Skeletal muscle tissue (tissue), 4 donors: ENCODE measurements around the gene SERPINA9. TPM values are rescaled to one million over a fixed set of nuclear protein-coding genes. Genes with fewer than 3 reads are reported as not detected.
"Not testable (repeated sequence)": the region's sequence is repeated elsewhere in the genome, so short reads cannot be mapped to it uniquely, and the experiment has no call there.

Source experiments
- H3K27ac ChIP-seq: one replicate; pipeline ENCODE4 v1.7.0; 2013; ENCODE audit warnings: mild to moderate bottlenecking, low read depth, low read length, inconsistent platforms
- H3K27me3 ChIP-seq, 3 donors: one replicate each; pipeline ENCODE4 v1.7.0; 2013; ENCODE audit warnings: low read length in 3 of 3; ENCODE audit not compliant: control insufficient read depth in 3 of 3, insufficient read depth in 3 of 3
- H3K36me3 ChIP-seq, 3 donors: one replicate each; pipeline ENCODE4 v1.7.0; 2013; ENCODE audit warnings: low read length in 3 of 3; ENCODE audit not compliant: control insufficient read depth in 3 of 3, insufficient read depth in 3 of 3
- H3K4me1 ChIP-seq, 3 donors: one replicate each; pipeline ENCODE4 v1.7.0; 2013; ENCODE audit warnings: low read length in 3 of 3, mild to moderate bottlenecking in 3 of 3; ENCODE audit not compliant: control insufficient read depth in 3 of 3, insufficient read depth in 3 of 3
- H3K4me3 ChIP-seq, 3 donors: one replicate each; pipeline ENCODE4 v1.7.0; 2013; ENCODE audit warnings: low read length in 3 of 3
- H3K9ac ChIP-seq, 3 donors: one replicate each; pipeline ENCODE4 v1.7.0; 2013; ENCODE audit warnings: low read length in 3 of 3, mild to moderate bottlenecking in 3 of 3, moderate library complexity in 2 of 3, low read depth in 1 of 3
- H3K9me3 ChIP-seq, 3 donors: one replicate each; pipeline ENCODE4 v1.7.0; 2013; ENCODE audit warnings: low read length in 3 of 3; ENCODE audit not compliant: control insufficient read depth in 3 of 3
- total RNA-seq: library from RNA; depleted of rRNA; stranded (reverse); fragments of >200 nt; gene quantifications from one replicate; pipeline ENCODE4 v1.2.3, GENCODE V29; 2014
- donor health status: Osteomylitis.

SERPINA9 gene
- total RNA-seq, 1 donor from 2014 or later = not detected

GRCh38 chr14:94489336-94489735 is 13.3 kb upstream of the SERPINA9 start:
- Histone ChIP-seq H3K4me3 (no peak overlapping the region), H3K9ac (no peak overlapping the region), H3K27me3 (peaks cover 12 to 51% (median 32%) of the 10 kb centered on the region in 3 donors), H3K36me3 (no peaks in the 10 kb centered on the region), H3K27ac (no peak overlapping the region), H3K9me3 (no peaks in the 10 kb centered on the region), H3K4me1 (peaks cover 0 to 8% (median 8%) of the 10 kb centered on the region in 3 donors)

GRCh38 chr14:94486883-94487282 is 10.9 kb upstream of the SERPINA9 start:
- H3K36me3 ChIP-seq = no peaks in the 10 kb centered on the region
- no peak overlapping the region for H3K4me3 ChIP-seq
- no peaks in the 10 kb centered on the region for H3K9me3 ChIP-seq
- peaks cover 0 to 8% (median 8%) of the 10 kb centered on the region in 3 donors for H3K4me1 ChIP-seq
- no peak overlapping the region for H3K9ac ChIP-seq
- peaks cover 12 to 38% (median 30%) of the 10 kb centered on the region in 3 donors for H3K27me3 ChIP-seq
- no peak overlapping the region for H3K27ac ChIP-seq

GRCh38 chr14:94485944-94486841 is 10.2 kb upstream of the SERPINA9 start:
- H3K27me3 ChIP-seq = peaks cover 12 to 38% (median 30%) of the 10 kb centered on the region in 3 donors
- peak overlapping the region in 1 of 3 donors; percentile 33 for H3K9ac ChIP-seq
- H3K36me3 ChIP-seq = no peaks in the 10 kb centered on the region
- no peaks in the 10 kb centered on the region for H3K9me3 ChIP-seq
- H3K27ac ChIP-seq = no peak overlapping the region
- H3K4me3 ChIP-seq = peak overlapping the region in 1 of 3 donors; percentile 13
- H3K4me1 ChIP-seq = peaks cover 0 to 8% (median 8%) of the 10 kb centered on the region in 3 donors

GRCh38 chr14:94484481-94484880 is 8.5 kb upstream of the SERPINA9 start:
- Histone ChIP-seq H3K4me1 (peaks cover 0 to 8% (median 8%) of the 10 kb centered on the region in 3 donors), H3K9ac (no peak overlapping the region), H3K27me3 (peaks cover 12 to 28% (median 24%) of the 10 kb centered on the region in 3 donors)

DNA sequence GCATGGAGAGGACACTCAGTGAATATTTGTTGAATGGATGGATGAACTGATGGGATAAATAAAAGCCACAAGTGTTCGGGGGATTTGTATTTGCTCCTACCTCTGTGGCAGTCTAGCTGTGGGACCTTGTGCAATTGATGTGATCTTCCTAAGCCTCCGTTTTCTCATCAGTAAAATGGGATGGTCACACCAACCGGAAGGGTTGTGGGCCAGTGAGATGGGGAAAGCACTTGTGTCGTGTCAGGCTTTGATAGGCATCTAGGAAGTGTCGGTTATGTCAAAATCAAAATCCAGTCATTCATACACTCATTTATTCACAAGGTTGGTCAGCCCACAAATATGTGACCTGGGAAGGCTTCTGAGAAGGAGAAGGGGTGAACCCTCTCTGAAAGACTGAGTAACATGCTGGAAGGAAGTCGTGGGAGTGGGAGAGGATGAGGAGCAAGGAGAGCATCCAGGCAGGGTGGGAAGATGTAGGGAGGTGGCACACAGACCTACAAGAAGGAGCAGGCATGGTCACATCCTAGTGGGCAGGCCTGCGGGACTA is 7.8 kb upstream of the SERPINA9 start:
- Histone ChIP-seq H3K36me3 (no peaks in the 10 kb centered on the region), H3K9me3 (peaks cover 3 to 11% (median 3%) of the 10 kb centered on the region in 3 donors), H3K4me1 (peaks cover 0 to 8% (median 8%) of the 10 kb centered on the region in 3 donors), H3K27me3 (peaks cover 12 to 28% (median 22%) of the 10 kb centered on the region in 3 donors), H3K9ac (no peak overlapping the region), H3K4me3 (no peak overlapping the region), H3K27ac (no peak overlapping the region)

More at GRCh38 chr14:94484481-94484880, 8.5 kb upstream of the SERPINA9 start:
- peaks cover 0 to 6% (median 0%) of the 10 kb centered on the region in 3 donors for H3K9me3 ChIP-seq
- no peak overlapping the region for H3K4me3 ChIP-seq
- H3K36me3 ChIP-seq = no peaks in the 10 kb centered on the region
- no peak overlapping the region for H3K27ac ChIP-seq

DNA sequence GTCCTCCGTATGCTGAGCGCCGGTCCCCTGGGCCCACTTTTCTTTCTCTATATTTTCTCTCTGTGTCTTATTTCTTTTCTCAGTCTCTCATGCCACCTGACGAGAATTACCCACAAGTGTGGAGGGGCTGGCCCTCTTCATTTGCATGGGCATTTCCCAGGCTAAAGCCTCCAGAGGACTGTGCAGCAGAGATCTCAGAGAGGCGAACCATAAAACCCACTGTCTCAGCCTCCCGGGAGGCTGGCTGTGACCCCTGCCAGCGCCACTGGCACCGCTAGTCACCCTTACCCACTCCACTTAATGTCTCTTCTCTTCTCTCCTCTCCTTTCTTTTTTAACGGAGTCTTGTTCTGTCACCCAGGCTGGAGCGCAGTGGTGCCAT is 7.1 kb upstream of the SERPINA9 start:
- Histone ChIP-seq H3K9me3 (peaks cover 3 to 12% (median 8%) of the 10 kb centered on the region in 3 donors), H3K27me3 (peaks cover 12 to 28% (median 22%) of the 10 kb centered on the region in 3 donors), H3K4me1 (peaks cover 0 to 8% (median 8%) of the 10 kb centered on the region in 3 donors), H3K9ac (no peak overlapping the region), H3K27ac (no peak overlapping the region), H3K36me3 (no peaks in the 10 kb centered on the region), H3K4me3 (no peak overlapping the region)

DNA sequence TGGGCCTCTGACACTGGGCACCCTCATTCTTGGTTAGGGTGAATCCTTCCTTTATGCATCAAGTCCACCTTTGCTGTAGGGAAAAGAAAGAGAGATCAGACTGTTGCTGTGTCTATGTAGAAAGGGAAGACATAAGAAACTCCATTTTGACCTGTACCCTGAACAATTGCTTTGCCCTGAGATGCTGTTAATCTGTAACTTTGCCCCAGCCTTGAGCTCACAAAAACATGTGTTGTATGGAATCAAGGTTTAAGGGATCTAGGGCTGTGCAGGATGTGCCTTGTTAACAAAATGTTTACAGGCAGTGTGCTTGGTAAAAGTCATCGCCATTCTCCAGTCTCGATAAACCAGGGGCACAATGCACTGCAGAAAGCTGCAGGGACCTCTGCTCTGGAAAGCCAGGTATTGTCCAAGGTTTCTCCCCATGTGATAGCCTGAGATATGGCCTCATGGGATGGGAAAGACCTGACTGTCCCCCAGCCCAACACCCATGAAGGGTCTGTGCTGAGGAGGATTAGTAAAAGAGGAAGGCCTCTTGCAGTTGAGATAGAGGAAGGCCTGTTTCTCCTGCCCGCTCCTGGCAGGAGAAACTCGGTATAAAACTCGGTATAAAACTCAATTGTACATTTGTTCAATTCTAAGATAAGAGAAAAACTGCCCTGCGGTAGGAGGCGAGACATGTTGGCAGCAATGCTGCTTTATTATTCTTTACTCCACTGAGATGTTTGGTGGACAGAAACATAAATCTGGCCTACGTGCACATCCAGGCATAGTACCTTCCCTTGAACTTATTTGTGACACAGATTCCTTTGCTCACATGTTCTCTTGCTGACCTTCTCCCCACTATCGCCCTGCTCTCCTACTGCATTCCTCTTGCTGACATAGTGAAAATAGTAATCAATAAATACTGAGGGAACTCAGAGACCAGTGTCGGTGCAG is 6.4 kb upstream of the SERPINA9 start:
- Histone ChIP-seq H3K27me3 (peaks cover 9 to 25% (median 19%) of the 10 kb centered on the region in 3 donors), H3K9me3 (peaks cover 4 to 12% (median 8%) of the 10 kb centered on the region in 3 donors)
- H3K9ac ChIP-seq, H3K4me3 ChIP-seq, H3K27ac ChIP-seq, H3K36me3 ChIP-seq, H3K4me1 ChIP-seq: not testable (repeated sequence)

GRCh38 chr14:94481468-94482131 is 5.6 kb upstream of the SERPINA9 start:
- Histone ChIP-seq H3K4me1 (peaks cover 0 to 8% (median 6%) of the 10 kb centered on the region in 3 donors), H3K27me3 (peaks cover 4 to 17% (median 11%) of the 10 kb centered on the region in 3 donors), H3K9ac (no peak overlapping the region)

GRCh38 chr14:94480809-94481208 is 4.8 kb upstream of the SERPINA9 start:
- Histone ChIP-seq H3K27ac (no peak overlapping the region), H3K4me1 (no peaks in the 10 kb centered on the region), H3K4me3 (no peak overlapping the region), H3K36me3 (no peaks in the 10 kb centered on the region), H3K9me3 (peaks cover 8 to 12% (median 11%) of the 10 kb centered on the region in 3 donors), H3K9ac (no peak overlapping the region), H3K27me3 (peaks cover under 1 to 10% (median 4%) of the 10 kb centered on the region in 3 donors)

More at GRCh38 chr14:94481468-94482131, 5.6 kb upstream of the SERPINA9 start:
- Histone ChIP-seq H3K36me3 (no peaks in the 10 kb centered on the region), H3K9me3 (peaks cover 8 to 12% (median 8%) of the 10 kb centered on the region in 3 donors), H3K27ac (no peak overlapping the region), H3K4me3 (no peak overlapping the region)
